Body of pancreas (tissue), 4 donors: ENCODE results near the gene CAPZB.

Experiments used
- POLR2A ChIP-seq, 3 donors: fragments of 450-650 bp; IDR thresholded peaks; one replicate each; pipeline ENCODE4 v1.6.1; 2016; ENCODE audit warnings: antibody characterized with exemption in 3 of 3, mild to moderate bottlenecking in 2 of 3
- TF ChIP-seq, protein P1 (sequence below), 7 experiments: fragments of 450-650 bp in 4 of 7; fragments of 200-600 bp in 3 of 7; sonication (generic) in 3 of 7; IDR thresholded peaks; one replicate each; pipeline ENCODE4 v1.5.1; 2016 to 2019; ENCODE audit warnings: antibody characterized with exemption in 7 of 7

DNA sequence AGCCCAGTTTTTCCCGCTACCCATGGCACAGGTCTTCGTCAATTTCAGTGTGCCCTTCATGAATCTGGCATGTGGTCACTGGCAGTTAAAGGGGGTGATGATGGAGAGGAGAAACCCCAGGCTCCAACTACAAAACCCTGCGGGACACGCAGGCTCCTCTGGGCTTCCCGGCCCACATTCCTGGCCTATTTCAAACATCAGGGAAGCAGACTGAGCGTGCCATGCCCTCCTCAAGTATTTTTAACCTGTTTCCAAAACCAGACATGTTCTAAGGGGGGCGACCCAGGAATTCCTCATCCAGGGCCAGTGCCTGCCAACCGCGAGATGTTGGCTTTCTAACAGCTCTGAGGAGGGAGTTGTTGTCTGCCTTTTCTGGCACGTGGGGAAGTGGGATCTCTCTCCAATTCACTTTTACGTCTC lies 85.1 kb downstream of the CAPZB start:
- TF ChIP-seq, protein P1, sequence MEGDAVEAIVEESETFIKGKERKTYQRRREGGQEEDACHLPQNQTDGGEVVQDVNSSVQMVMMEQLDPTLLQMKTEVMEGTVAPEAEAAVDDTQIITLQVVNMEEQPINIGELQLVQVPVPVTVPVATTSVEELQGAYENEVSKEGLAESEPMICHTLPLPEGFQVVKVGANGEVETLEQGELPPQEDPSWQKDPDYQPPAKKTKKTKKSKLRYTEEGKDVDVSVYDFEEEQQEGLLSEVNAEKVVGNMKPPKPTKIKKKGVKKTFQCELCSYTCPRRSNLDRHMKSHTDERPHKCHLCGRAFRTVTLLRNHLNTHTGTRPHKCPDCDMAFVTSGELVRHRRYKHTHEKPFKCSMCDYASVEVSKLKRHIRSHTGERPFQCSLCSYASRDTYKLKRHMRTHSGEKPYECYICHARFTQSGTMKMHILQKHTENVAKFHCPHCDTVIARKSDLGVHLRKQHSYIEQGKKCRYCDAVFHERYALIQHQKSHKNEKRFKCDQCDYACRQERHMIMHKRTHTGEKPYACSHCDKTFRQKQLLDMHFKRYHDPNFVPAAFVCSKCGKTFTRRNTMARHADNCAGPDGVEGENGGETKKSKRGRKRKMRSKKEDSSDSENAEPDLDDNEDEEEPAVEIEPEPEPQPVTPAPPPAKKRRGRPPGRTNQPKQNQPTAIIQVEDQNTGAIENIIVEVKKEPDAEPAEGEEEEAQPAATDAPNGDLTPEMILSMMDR (IDR thresholded peaks at IDR 0.05), result no peak
- TF ChIP-seq POLR2A (IDR thresholded peaks at IDR 0.05), result no peak
